HL-60 (cell line): ENCODE data around the gene PLEKHA5.

Experiments
- GABPA ChIP-seq: IDR thresholded peaks from 2 replicates; pipeline ENCODE4 v1.6.1; 2012; ENCODE audit warnings: low read depth
- SPI1 ChIP-seq: IDR thresholded peaks from 2 replicates; pipeline ENCODE4 v1.6.1; 2012; ENCODE audit warnings: low read depth, mild to moderate bottlenecking, borderline replicate concordance
- TF ChIP-seq, protein P1 (sequence below): IDR thresholded peaks from one replicate; pipeline ENCODE4 v1.5.1; 2011; ENCODE audit warnings: low read length, control low read depth, inconsistent platforms; ENCODE audit not compliant: insufficient read depth

DNA sequence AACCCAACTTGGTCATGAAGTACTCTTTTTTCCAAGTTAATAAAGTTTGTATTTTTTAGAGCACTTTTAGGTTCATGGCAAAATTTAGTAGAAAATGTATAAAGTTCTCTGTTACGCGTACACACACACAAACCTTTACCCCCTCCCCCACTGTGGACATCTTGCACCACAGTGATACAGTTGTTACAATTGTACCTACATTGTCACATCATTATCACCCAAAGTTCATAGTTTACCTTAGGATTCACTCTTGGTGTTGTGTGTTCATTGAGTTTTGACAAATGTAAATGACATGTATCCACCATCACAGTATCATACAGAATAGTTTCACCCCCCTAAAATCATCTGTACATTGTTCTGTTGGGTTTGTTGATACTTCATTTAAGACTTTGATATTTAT lies 23.9 kb downstream of the PLEKHA5 start:
- TF ChIP-seq SPI1, result no peak
- TF ChIP-seq, protein P1, sequence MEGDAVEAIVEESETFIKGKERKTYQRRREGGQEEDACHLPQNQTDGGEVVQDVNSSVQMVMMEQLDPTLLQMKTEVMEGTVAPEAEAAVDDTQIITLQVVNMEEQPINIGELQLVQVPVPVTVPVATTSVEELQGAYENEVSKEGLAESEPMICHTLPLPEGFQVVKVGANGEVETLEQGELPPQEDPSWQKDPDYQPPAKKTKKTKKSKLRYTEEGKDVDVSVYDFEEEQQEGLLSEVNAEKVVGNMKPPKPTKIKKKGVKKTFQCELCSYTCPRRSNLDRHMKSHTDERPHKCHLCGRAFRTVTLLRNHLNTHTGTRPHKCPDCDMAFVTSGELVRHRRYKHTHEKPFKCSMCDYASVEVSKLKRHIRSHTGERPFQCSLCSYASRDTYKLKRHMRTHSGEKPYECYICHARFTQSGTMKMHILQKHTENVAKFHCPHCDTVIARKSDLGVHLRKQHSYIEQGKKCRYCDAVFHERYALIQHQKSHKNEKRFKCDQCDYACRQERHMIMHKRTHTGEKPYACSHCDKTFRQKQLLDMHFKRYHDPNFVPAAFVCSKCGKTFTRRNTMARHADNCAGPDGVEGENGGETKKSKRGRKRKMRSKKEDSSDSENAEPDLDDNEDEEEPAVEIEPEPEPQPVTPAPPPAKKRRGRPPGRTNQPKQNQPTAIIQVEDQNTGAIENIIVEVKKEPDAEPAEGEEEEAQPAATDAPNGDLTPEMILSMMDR, result no peak
- no peak for TF ChIP-seq GABPA
